CD4-positive, alpha-beta T cell treated with Interleukin-10 for 1 hour (primary cell): ENCODE measurements around the gene ADGRA1.

Experiments used
- DNase-seq: peaks from one replicate; pipeline ENCODE4 v3.0.0-alpha.2; 2020

Gene ADGRA1

GRCh38 chr10:133079836-133080682 lies 7.7 kb upstream of the ADGRA1 start:
- no peak for DNase-seq

GRCh38 chr10:133080683-133081040 lies 7.1 kb upstream of the ADGRA1 start:
- DNase-seq, result no peak

GRCh38 chr10:133081636-133082035 lies 6.1 kb upstream of the ADGRA1 start:
- DNase-seq, result no peak

GRCh38 chr10:133082685-133083421 lies 4.9 kb upstream of the ADGRA1 start:
- DNase-seq, result no peak

GRCh38 chr10:133083422-133084100 lies 4.2 kb upstream of the ADGRA1 start:
- DNase-seq, result no peak

GRCh38 chr10:133084491-133084890 lies 3.2 kb upstream of the ADGRA1 start:
- no peak for DNase-seq

GRCh38 chr10:133085251-133086125 lies 2.2 kb upstream of the ADGRA1 start:
- no peak for DNase-seq

GRCh38 chr10:133086247-133086646 lies 1.5 kb upstream of the ADGRA1 start:
- no peak for DNase-seq

GRCh38 chr10:133087045-133087678 lies 562 bp upstream of the ADGRA1 start:
- no peak for DNase-seq

GRCh38 chr10:133088179-133088955 lies 643 bp downstream of the ADGRA1 start:
- no peak for DNase-seq

GRCh38 chr10:133088956-133089800 lies 1.5 kb downstream of the ADGRA1 start:
- DNase-seq, result no peak

GRCh38 chr10:133090101-133090500 lies 2.4 kb downstream of the ADGRA1 start:
- DNase-seq, result no peak

GRCh38 chr10:133090654-133091053 lies 2.9 kb downstream of the ADGRA1 start:
- no peak for DNase-seq

GRCh38 chr10:133091316-133091715 lies 3.6 kb downstream of the ADGRA1 start:
- no peak for DNase-seq

GRCh38 chr10:133093291-133093690 lies 5.6 kb downstream of the ADGRA1 start:
- no peak for DNase-seq

- DNase-seq, result no peak
These were observed 6.6 kb downstream of the ADGRA1 start for GRCh38 chr10:133094286-133094685.

GRCh38 chr10:133094866-133095265 lies 7.1 kb downstream of the ADGRA1 start:
- DNase-seq, result no peak

- DNase-seq, result no peak
These were observed 7.9 kb downstream of the ADGRA1 start for GRCh38 chr10:133095586-133095985.

- no peak for DNase-seq
These were observed 9.0 kb downstream of the ADGRA1 start for GRCh38 chr10:133096616-133097269.

GRCh38 chr10:133097418-133097817 lies 9.7 kb downstream of the ADGRA1 start:
- no peak for DNase-seq
